ENCODE data around the gene KIF7. TPM values are rescaled to one million over a fixed set of nuclear protein-coding genes. Genes with fewer than 3 reads are reported as not detected.

Gene KIF7, protein sequence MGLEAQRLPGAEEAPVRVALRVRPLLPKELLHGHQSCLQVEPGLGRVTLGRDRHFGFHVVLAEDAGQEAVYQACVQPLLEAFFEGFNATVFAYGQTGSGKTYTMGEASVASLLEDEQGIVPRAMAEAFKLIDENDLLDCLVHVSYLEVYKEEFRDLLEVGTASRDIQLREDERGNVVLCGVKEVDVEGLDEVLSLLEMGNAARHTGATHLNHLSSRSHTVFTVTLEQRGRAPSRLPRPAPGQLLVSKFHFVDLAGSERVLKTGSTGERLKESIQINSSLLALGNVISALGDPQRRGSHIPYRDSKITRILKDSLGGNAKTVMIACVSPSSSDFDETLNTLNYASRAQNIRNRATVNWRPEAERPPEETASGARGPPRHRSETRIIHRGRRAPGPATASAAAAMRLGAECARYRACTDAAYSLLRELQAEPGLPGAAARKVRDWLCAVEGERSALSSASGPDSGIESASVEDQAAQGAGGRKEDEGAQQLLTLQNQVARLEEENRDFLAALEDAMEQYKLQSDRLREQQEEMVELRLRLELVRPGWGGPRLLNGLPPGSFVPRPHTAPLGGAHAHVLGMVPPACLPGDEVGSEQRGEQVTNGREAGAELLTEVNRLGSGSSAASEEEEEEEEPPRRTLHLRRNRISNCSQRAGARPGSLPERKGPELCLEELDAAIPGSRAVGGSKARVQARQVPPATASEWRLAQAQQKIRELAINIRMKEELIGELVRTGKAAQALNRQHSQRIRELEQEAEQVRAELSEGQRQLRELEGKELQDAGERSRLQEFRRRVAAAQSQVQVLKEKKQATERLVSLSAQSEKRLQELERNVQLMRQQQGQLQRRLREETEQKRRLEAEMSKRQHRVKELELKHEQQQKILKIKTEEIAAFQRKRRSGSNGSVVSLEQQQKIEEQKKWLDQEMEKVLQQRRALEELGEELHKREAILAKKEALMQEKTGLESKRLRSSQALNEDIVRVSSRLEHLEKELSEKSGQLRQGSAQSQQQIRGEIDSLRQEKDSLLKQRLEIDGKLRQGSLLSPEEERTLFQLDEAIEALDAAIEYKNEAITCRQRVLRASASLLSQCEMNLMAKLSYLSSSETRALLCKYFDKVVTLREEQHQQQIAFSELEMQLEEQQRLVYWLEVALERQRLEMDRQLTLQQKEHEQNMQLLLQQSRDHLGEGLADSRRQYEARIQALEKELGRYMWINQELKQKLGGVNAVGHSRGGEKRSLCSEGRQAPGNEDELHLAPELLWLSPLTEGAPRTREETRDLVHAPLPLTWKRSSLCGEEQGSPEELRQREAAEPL (N-terminal part only)
- polyA plus RNA-seq = 0.25 and 0.85 TPM in 2 replicates

DNA sequence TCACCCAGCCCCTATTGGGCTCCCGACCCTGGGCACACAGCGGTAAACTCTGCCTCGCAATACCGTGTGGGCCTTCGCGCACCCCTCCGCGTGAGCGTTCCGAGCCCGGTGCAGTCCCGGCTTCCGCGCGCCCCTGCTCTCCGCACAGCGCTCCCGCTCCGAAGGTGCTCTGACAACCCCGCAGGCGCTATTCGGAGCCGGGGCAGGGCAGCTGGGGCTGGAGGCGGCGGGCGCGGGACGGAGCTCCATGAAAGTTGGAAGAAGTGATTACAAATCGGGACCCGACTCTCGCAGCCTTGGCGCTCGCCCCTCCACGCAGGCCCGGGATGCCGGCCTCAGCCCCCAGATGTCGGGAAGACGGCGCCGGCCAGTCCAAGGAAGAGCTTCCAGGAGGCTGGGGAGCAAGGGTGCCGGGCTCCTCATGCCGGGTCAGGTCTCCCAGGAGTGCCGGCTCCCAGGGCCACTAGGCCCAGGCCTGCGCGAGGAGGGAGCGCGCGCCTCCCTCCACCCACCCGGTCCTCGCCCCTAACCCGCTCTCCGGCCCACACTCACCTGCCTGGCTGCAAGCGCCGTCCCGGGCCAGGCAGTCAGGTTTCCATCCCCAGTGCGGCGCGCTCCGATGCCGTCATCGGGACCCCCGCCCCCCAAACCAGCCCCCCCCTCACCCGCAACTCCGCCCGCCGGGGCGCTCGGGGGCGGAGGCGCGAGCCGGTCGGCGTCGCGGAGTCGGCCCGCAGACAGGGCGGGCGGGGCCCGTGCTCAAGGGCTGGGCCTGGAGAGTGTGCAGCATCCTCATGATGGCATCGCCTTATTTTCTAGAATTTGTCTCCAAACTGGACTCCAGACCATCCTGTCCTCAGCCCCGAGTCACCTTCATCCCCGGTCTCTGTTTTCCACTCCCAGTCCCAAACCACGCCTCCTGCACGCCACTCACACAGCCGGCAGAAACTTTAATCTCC is at the start of gene KIF7:
KIF7 (minus strand) TSS at position 621 of the 959 bp plus-strand sequence. CDS start 2,537 bp downstream, outside the sequence.

DNA sequence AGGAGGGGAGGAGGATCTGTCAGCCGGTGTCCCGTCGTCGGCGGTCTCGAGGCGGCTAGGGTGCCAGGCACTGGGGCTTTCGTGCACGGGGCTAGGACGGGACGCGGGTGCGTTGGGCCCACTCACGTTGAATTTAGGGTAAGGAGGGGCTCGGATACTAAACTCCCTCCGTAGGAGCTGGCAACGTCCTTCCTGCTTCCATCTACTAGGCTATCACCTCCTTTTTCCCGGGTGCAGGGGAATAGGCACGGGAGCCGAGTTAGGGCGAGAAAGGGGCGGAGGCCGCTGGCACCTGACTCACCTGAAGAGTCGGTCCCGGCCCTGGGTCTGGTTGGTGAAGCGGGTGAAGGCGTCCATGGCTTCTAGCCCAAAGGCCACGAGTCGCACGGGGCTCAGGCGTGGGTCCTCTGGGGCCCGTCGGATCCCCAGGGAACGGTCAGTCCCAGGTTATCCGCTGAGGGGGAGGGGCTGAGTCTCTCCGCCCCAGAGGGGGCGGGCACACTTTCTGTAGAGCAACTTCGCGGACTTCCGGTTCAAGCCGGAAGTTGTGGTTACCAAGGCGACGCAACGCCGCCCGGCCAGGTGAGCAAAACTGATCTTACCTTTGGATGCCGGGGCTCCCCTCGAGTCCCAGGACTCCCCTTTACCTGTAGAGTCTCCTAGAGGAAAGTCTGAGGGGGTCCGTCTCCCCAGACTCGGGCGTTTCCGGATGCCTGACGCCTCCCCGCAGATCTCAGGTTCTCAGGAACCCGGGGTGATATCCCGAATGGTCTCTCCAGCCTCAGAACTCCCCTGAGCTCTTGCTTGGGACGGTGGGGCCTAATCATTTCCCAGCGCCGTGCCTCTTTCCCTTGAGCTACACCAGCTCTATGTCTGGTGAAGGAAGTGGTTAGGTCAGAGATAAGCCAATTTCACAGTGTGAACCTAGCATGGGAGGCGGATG is 35.3 kb upstream of the KIF7 start, which contains the start of the genes PEX11A and WDR93:
PEX11A (minus strand) TSS at position 479 of the 943 bp plus-strand sequence; CDS start at position 357, 122 bp downstream.
WDR93 (plus strand) TSS at position 536 of the 943 bp plus-strand sequence. CDS start 10,936 bp downstream, outside the sequence.

DNA sequence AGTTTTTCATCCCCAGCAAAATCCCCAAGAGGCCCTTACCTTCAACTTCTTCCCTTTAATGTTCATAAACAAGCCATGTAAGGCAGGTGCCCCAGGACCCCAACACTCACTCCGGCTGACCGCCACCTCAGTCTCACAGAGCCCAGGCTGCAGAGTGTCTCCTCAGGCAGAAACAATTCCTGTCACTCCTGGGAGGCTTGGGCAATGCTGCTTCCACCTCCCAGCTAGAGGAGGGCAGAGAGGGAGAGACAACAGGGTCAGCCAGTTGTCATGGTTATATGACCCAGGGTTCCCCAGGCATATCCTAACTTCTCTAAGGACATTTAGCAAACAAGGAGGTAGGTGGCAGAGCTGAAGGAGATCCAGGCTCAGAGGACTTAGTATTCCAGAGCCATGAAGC is 23.9 kb upstream of the KIF7 start, which contains the start of gene PLIN1:
PLIN1 (minus strand) TSS at position 156 of the 400 bp plus-strand sequence. CDS start 1,878 bp downstream, outside the sequence.

Other genes with a start within 250 kb of the KIF7 start
- gene RHCG, start 158.9 kb downstream of the KIF7 start, polyA plus RNA-seq = 1.0 and 2.1 TPM in 2 replicates
- not detected in 2 replicates for gene TICRR, start 80.0 kb downstream of the KIF7 start, polyA plus RNA-seq
- gene PLIN1, start 23.9 kb upstream of the KIF7 start, polyA plus RNA-seq = 0.74 and 2.3 TPM in 2 replicates
- 0.38 and 5.9 TPM in 2 replicates for gene PEX11A, start 35.3 kb upstream of the KIF7 start, polyA plus RNA-seq
- gene WDR93, start 35.3 kb upstream of the KIF7 start, polyA plus RNA-seq = 0.39 and 0.56 TPM in 2 replicates
- gene MESP1, start 95.8 kb upstream of the KIF7 start, polyA plus RNA-seq = 1.1 and 2.1 TPM in 2 replicates
- gene MESP2, start 120.9 kb upstream of the KIF7 start, polyA plus RNA-seq = not detected in 2 replicates
- gene ANPEP, start 159.4 kb upstream of the KIF7 start, polyA plus RNA-seq = not detected in 2 replicates
- 8.6 and 21.1 TPM in 2 replicates for gene AP3S2, start 238.5 kb upstream of the KIF7 start, polyA plus RNA-seq